GM21447 (cell line): ENCODE data around the gene RSL1D1.
"Not testable (repeated sequence)": the region's sequence is repeated elsewhere in the genome, so short reads cannot be mapped to it uniquely, and the experiment has no call there.

Source experiments
- ATAC-seq: cut with Tn5 transposase; IDR thresholded peaks from one replicate; pipeline ENCODE4 v1.9.1; 2021; ENCODE audit not compliant: unreplicated experiment

The RSL1D1 gene

GRCh38 chr16:11799017-11799381 is 52.3 kb downstream of the RSL1D1 start:
- no peak for ATAC-seq

GRCh38 chr16:11797957-11798299 is 53.4 kb downstream of the RSL1D1 start:
- peak; percentile 7 for ATAC-seq

GRCh38 chr16:11797166-11797956 is 54.0 kb downstream of the RSL1D1 start, which contains the start of gene ZC3H7A:
TSS of gene ZC3H7A (minus strand) at chr16:11797258. CDS start at chr16:11782354, 14,904 bp downstream.
- peak; percentile 84 for ATAC-seq

GRCh38 chr16:11796227-11797165 is 54.8 kb downstream of the RSL1D1 start:
- ATAC-seq, result peak; percentile 7

- ATAC-seq, result no peak
These were observed 55.5 kb downstream of the RSL1D1 start for GRCh38 chr16:11795887-11796226.

- ATAC-seq, result no peak
These were observed 56.1 kb downstream of the RSL1D1 start for GRCh38 chr16:11794996-11795886.

GRCh38 chr16:11794447-11794846 is 56.9 kb downstream of the RSL1D1 start:
- no peak for ATAC-seq

- ATAC-seq, result no peak
These were observed 57.5 kb downstream of the RSL1D1 start for GRCh38 chr16:11793840-11794239.

GRCh38 chr16:11792410-11793241 is 58.7 kb downstream of the RSL1D1 start:
- ATAC-seq, result no peak

GRCh38 chr16:11791144-11791828 is 60.1 kb downstream of the RSL1D1 start:
- no peak for ATAC-seq

GRCh38 chr16:11788914-11789313 is 62.4 kb downstream of the RSL1D1 start:
- no peak for ATAC-seq

GRCh38 chr16:11784980-11785599 is 66.3 kb downstream of the RSL1D1 start:
- not testable (repeated sequence) for ATAC-seq

- not testable (repeated sequence) for ATAC-seq
These were observed 67.0 kb downstream of the RSL1D1 start for GRCh38 chr16:11784381-11784780.

GRCh38 chr16:11784038-11784369 is 67.3 kb downstream of the RSL1D1 start:
- no peak for ATAC-seq
